ENCODE data around the gene CHST13.

DNA sequence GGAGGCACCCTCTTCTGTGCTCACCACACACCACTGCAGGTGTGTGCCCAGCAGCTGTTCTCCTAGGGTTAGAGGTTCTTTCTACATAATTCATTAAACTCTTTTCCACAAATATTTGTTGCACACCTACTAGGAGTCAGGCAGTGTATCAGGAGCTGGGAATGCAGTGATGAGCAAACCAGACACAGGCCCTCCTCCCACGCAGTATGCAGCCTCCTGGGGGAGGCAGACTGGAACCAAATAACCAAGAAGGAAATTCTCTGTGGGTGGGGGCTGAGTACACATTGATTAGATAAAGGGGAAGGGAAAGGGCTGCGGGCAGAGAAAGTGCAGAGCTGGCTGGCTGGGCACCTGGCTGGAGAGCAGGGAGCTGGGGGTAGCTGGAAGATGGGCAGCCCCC lies 53.3 kb downstream of the CHST13 start:
- TF ChIP-seq, protein P1, sequence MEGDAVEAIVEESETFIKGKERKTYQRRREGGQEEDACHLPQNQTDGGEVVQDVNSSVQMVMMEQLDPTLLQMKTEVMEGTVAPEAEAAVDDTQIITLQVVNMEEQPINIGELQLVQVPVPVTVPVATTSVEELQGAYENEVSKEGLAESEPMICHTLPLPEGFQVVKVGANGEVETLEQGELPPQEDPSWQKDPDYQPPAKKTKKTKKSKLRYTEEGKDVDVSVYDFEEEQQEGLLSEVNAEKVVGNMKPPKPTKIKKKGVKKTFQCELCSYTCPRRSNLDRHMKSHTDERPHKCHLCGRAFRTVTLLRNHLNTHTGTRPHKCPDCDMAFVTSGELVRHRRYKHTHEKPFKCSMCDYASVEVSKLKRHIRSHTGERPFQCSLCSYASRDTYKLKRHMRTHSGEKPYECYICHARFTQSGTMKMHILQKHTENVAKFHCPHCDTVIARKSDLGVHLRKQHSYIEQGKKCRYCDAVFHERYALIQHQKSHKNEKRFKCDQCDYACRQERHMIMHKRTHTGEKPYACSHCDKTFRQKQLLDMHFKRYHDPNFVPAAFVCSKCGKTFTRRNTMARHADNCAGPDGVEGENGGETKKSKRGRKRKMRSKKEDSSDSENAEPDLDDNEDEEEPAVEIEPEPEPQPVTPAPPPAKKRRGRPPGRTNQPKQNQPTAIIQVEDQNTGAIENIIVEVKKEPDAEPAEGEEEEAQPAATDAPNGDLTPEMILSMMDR (IDR thresholded peaks at IDR 0.05 in 2 of 3, conservative IDR thresholded peaks at IDR 0.05 in 1 of 3; ENCODE audit: borderline replicate concordance in 1 of 3, insufficient read depth in 1 of 3, low read depth in 2 of 3, low read length in 2 of 3): no peak
- TF ChIP-seq POLR2A (IDR thresholded peaks at IDR 0.05; ENCODE audit: borderline replicate concordance, extremely low read depth, insufficient read depth, insufficient read length): no peak
- TF ChIP-seq, protein P2, sequence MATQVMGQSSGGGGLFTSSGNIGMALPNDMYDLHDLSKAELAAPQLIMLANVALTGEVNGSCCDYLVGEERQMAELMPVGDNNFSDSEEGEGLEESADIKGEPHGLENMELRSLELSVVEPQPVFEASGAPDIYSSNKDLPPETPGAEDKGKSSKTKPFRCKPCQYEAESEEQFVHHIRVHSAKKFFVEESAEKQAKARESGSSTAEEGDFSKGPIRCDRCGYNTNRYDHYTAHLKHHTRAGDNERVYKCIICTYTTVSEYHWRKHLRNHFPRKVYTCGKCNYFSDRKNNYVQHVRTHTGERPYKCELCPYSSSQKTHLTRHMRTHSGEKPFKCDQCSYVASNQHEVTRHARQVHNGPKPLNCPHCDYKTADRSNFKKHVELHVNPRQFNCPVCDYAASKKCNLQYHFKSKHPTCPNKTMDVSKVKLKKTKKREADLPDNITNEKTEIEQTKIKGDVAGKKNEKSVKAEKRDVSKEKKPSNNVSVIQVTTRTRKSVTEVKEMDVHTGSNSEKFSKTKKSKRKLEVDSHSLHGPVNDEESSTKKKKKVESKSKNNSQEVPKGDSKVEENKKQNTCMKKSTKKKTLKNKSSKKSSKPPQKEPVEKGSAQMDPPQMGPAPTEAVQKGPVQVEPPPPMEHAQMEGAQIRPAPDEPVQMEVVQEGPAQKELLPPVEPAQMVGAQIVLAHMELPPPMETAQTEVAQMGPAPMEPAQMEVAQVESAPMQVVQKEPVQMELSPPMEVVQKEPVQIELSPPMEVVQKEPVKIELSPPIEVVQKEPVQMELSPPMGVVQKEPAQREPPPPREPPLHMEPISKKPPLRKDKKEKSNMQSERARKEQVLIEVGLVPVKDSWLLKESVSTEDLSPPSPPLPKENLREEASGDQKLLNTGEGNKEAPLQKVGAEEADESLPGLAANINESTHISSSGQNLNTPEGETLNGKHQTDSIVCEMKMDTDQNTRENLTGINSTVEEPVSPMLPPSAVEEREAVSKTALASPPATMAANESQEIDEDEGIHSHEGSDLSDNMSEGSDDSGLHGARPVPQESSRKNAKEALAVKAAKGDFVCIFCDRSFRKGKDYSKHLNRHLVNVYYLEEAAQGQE (IDR thresholded peaks at IDR 0.05; ENCODE audit: low read depth): no peak
- TF ChIP-seq TCF7L2 (IDR thresholded peaks at IDR 0.05; ENCODE audit: borderline replicate concordance, extremely low read depth, insufficient read depth, insufficient read length): no peak
- no peak for TF ChIP-seq EGR1 (IDR thresholded peaks at IDR 0.05; ENCODE audit: low read depth)
- no peak for TF ChIP-seq ELF1 (IDR thresholded peaks at IDR 0.05; ENCODE audit: borderline replicate concordance, low read depth)
- no peak for TF ChIP-seq POLR2AphosphoS5 (IDR thresholded peaks at IDR 0.05; ENCODE audit: low read depth, low read length)
- no peak for TF ChIP-seq SIN3A (IDR thresholded peaks at IDR 0.05; ENCODE audit: low read depth)
- TF ChIP-seq EZH2phosphoT487 (IDR thresholded peaks at IDR 0.05; ENCODE audit: borderline replicate concordance): no peak
- no peak for TF ChIP-seq EZH2 (IDR thresholded peaks at IDR 0.05)

All from HCT116 (cell line).